WTC11 (cell line): ENCODE results near the gene ARHGAP15.

ENCODE experiments used
- ATF3 ChIP-seq: sonication (generic); formaldehyde crosslinking; conservative IDR thresholded peaks from 2 replicates; pipeline ENCODE4 v1.8.1; 2022; ENCODE audit warnings: mild to moderate bottlenecking, missing genetic modification reagents
- CTCF ChIP-seq: fragments of 200-600 bp; IDR thresholded peaks from 2 replicates; pipeline ENCODE4 v1.8.0; 2022; ENCODE audit warnings: antibody characterized with exemption
- KAT7 ChIP-seq: sonication (generic); formaldehyde crosslinking; IDR thresholded peaks from 2 replicates; pipeline ENCODE4 v1.8.1; 2023; ENCODE audit warnings: missing genetic modification reagents, mild to moderate bottlenecking, borderline replicate concordance
- NFATC4 ChIP-seq: fragments of 250-450 bp; sonication (Bioruptor Pico); IDR thresholded peaks from 2 replicates; pipeline ENCODE4 v1.9.0; 2021; ENCODE audit warnings: mild to moderate bottlenecking
- TF ChIP-seq, protein P1 (sequence below): sonication (generic); formaldehyde crosslinking; IDR thresholded peaks from 2 replicates; pipeline ENCODE4 v1.8.0; 2022; ENCODE audit warnings: mild to moderate bottlenecking, missing genetic modification reagents
- TF ChIP-seq, protein P2 (sequence below): fragments of 250-450 bp; sonication (Bioruptor Pico); conservative IDR thresholded peaks from 2 replicates; pipeline ENCODE4 v1.9.0; 2021; ENCODE audit warnings: mild to moderate bottlenecking

DNA sequence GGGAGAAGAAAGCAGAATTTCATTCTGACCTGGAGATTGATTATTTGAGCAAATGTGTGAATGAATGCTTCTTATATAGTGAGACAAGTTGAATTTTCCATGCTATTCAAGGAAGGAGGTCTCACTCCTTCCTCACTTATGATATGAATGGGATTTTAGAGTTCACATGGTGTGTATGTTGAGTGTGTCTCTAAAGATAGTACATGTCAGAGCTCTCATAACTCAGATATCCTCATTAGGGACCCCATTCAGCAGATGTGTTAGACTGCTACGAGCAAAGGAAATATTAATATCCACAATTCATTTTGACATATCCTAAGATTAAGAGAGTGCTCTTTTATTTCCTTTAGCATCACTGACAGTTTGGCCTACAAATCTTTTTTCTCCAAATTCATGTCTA is 368.5 kb downstream of the ARHGAP15 start:
- TF ChIP-seq CTCF (no peak), KAT7 (no peak), ATF3 (no peak), NFATC4 (CRISPR knock-in tag) (no peak)
- TF ChIP-seq, protein P1, sequence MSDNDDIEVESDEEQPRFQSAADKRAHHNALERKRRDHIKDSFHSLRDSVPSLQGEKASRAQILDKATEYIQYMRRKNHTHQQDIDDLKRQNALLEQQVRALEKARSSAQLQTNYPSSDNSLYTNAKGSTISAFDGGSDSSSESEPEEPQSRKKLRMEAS (CRISPR knock-in tag): no peak
- TF ChIP-seq, protein P2, sequence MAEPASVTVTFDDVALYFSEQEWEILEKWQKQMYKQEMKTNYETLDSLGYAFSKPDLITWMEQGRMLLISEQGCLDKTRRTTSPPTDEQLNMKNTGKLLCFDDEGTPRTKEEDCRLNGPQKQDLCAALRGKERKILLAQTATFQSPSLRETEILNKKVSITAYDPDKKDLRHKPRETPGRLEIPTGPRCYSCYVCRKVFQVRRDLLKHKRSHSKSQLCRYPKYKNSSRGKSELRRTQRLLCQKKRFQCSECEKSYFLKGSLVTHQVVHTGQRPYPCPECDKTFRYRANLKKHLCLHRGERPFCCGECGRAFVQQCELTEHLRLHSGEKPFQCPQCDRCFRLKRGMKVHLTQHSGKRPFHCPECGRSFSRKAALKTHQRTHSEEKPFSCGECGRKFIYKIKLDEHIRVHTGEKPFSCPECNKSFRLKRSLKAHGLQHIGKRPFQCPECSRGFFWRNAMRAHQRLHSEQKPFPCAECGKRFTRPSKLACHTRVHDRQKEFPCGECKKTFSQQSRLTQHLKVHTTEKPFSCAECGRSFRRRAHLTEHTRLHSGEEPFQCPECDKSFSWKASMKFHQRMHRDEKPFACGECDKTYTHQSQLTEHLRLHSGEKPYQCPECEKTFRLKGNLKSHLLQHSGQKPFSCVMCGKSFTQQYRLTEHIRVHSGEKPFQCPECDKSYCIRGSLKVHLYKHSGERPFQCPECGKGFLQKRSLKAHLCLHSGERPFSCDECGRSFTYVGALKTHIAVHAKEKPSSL (CRISPR knock-in tag): no peak
